ENCODE data around the gene DNAI2.

The DNAI2 gene

DNA sequence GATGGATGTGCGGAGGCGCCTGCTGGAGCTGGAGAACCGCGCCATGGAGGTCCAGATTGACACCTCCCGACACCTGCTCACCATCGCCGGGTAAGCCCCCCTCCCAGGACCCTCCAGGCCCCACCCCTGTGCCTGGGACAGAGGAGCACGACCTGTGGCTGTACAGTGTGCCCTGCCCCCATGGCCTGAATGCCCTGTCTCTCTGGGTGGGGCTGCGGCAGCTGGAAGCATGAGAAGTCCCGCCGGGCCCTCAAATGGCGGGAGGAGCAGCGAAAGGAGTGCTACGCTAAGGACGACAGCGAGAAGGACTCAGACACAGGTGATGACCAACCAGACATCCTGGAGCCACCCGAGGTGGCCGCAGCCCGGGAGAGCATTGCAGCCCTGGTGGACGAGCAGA is 76.5 kb downstream of the DNAI2 start:
- no peaks in the 10 kb centered on the region for H4K20me1 ChIP-seq (ENCODE audit: insufficient read depth, low read length, poor library complexity, severe bottlenecking)
- H3K79me2 ChIP-seq (ENCODE audit: insufficient read depth, low read length): no peaks in the 10 kb centered on the region
- H3K9ac ChIP-seq (ENCODE audit: low read depth, low read length, poor library complexity, severe bottlenecking): no peak overlapping the region
- H3K36me3 ChIP-seq (ENCODE audit: insufficient read depth, low read length): no peaks in the 10 kb centered on the region
- no peak overlapping the region for H3K4me2 ChIP-seq (ENCODE audit: low read depth, low read length, poor library complexity, severe bottlenecking)
- no peaks in the 10 kb centered on the region for H3K4me1 ChIP-seq (ENCODE audit: insufficient read depth, low read length, poor library complexity, severe bottlenecking)
- H3F3A ChIP-seq (ENCODE audit: low read depth): no peaks in the 10 kb centered on the region
- H2AFZ ChIP-seq (ENCODE audit: low read length): no peak overlapping the region
- no peaks in the 10 kb centered on the region for H3K27me3 ChIP-seq (ENCODE audit: insufficient read depth, low read length, poor library complexity, severe bottlenecking)
- no peak for TF ChIP-seq EZH2phosphoT487 (IDR thresholded peaks at IDR 0.05; ENCODE audit: borderline replicate concordance)
- TF ChIP-seq, protein P1, sequence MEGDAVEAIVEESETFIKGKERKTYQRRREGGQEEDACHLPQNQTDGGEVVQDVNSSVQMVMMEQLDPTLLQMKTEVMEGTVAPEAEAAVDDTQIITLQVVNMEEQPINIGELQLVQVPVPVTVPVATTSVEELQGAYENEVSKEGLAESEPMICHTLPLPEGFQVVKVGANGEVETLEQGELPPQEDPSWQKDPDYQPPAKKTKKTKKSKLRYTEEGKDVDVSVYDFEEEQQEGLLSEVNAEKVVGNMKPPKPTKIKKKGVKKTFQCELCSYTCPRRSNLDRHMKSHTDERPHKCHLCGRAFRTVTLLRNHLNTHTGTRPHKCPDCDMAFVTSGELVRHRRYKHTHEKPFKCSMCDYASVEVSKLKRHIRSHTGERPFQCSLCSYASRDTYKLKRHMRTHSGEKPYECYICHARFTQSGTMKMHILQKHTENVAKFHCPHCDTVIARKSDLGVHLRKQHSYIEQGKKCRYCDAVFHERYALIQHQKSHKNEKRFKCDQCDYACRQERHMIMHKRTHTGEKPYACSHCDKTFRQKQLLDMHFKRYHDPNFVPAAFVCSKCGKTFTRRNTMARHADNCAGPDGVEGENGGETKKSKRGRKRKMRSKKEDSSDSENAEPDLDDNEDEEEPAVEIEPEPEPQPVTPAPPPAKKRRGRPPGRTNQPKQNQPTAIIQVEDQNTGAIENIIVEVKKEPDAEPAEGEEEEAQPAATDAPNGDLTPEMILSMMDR (conservative IDR thresholded peaks at IDR 0.05; ENCODE audit: low read length): no peak
- no peak overlapping the region for H3K4me3 ChIP-seq (ENCODE audit: low read length, poor library complexity, severe bottlenecking)
- no peaks in the 10 kb centered on the region for H3K9me2 ChIP-seq (replicated peaks; ENCODE audit: low read depth, low read length)
- H3K9me3 ChIP-seq (ENCODE audit: insufficient read depth, low read depth, low read length): no peaks in the 10 kb centered on the region

DNA sequence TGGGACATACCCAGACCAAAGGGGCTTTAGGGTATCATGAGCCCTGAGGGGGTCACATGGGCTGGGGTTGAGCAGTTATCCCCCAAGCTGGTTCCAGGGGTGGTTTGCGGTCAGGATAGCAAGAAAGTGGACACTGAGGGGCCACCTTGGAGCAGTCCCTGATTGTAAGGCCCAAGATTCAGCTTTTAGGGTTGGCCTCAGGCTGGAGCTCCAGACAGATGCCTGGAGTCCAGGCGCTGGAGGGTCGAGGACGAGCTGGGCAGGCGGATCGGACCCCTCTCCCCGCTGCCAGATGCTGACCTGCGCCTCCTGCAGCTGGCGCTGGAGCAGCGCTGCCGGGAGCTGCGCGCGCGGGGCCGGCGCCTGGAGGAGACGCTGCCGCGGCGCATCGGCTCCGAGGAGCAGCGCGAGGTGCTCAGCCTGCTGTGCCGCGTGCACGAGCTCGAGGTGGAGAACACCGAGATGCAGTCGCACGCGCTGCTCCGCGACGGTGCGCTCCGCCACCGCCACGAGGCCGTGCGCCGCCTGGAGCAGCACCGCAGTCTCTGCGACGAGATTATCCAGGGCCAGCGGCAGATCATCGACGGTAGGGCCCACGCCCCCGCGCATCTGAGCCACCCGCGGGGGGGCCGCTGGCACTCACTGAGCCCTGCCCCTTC is 77.6 kb downstream of the DNAI2 start:
- Histone ChIP-seq H3K4me1 (ENCODE audit: insufficient read depth, low read length, poor library complexity, severe bottlenecking) (no peaks in the 10 kb centered on the region), H3K9ac (ENCODE audit: low read depth, low read length, poor library complexity, severe bottlenecking) (no peak overlapping the region), H3K9me3 (ENCODE audit: insufficient read depth, low read depth, low read length) (no peaks in the 10 kb centered on the region), H3K4me3 (ENCODE audit: low read length, poor library complexity, severe bottlenecking) (no peak overlapping the region), H3K36me3 (ENCODE audit: insufficient read depth, low read length) (no peaks in the 10 kb centered on the region), H3K27me3 (ENCODE audit: insufficient read depth, low read length, poor library complexity, severe bottlenecking) (no peaks in the 10 kb centered on the region), H3K9me2 (replicated peaks; ENCODE audit: low read depth, low read length) (no peaks in the 10 kb centered on the region), H2AFZ (ENCODE audit: low read length) (no peak overlapping the region), H3F3A (ENCODE audit: low read depth) (no peaks in the 10 kb centered on the region), H4K20me1 (ENCODE audit: insufficient read depth, low read length, poor library complexity, severe bottlenecking) (no peaks in the 10 kb centered on the region), H3K79me2 (ENCODE audit: insufficient read depth, low read length) (no peaks in the 10 kb centered on the region), H3K4me2 (ENCODE audit: low read depth, low read length, poor library complexity, severe bottlenecking) (no peak overlapping the region)
- no peak for TF ChIP-seq EZH2phosphoT487 (IDR thresholded peaks at IDR 0.05; ENCODE audit: borderline replicate concordance)
- TF ChIP-seq, protein P1 (conservative IDR thresholded peaks at IDR 0.05; ENCODE audit: low read length): no peak

DNA sequence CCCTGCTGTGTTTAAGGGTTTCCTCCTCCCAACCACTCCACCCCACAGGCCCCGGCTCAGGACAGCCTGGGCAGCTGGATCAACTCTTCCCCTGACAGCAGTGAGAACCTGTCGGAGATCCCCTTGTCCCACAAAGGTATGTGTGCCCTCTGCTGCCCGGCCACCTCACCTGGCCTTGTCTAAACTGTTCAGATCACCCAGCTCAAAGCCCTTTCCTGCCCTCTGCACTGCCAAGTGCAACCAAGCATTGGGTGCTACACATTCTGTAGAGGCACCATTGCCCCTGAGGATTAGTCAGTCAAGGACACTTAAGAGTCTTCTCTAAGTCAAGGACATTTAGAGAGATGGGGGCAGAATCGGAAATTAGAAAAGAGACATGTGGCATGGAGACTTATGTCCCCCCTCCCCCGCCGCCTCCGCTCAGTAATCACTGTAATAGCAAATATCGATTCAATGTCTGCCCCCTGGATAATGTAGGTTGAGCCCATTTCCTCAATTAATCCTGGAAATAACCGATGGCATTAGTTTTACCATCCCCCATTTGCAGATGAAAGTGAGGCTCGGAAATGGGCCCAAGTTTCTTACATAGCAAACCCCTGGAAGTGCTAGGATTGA is 79.5 kb downstream of the DNAI2 start:
- Histone ChIP-seq H3K9ac (ENCODE audit: low read depth, low read length, poor library complexity, severe bottlenecking) (no peak overlapping the region), H3K4me3 (ENCODE audit: low read length, poor library complexity, severe bottlenecking) (no peak overlapping the region), H3F3A (ENCODE audit: low read depth) (no peaks in the 10 kb centered on the region), H3K9me2 (replicated peaks; ENCODE audit: low read depth, low read length) (no peaks in the 10 kb centered on the region), H3K4me1 (ENCODE audit: insufficient read depth, low read length, poor library complexity, severe bottlenecking) (no peaks in the 10 kb centered on the region), H3K9me3 (ENCODE audit: insufficient read depth, low read depth, low read length) (no peaks in the 10 kb centered on the region), H4K20me1 (ENCODE audit: insufficient read depth, low read length, poor library complexity, severe bottlenecking) (no peaks in the 10 kb centered on the region), H2AFZ (ENCODE audit: low read length) (peak overlapping the region; percentile 79; the same call in 1 of the 2 replicates), H3K4me2 (ENCODE audit: low read depth, low read length, poor library complexity, severe bottlenecking) (peak overlapping the region; percentile 44), H3K36me3 (ENCODE audit: insufficient read depth, low read length) (no peaks in the 10 kb centered on the region), H3K27me3 (ENCODE audit: insufficient read depth, low read length, poor library complexity, severe bottlenecking) (no peaks in the 10 kb centered on the region), H3K79me2 (ENCODE audit: insufficient read depth, low read length) (no peaks in the 10 kb centered on the region)
- no peak for TF ChIP-seq EZH2phosphoT487 (IDR thresholded peaks at IDR 0.05; ENCODE audit: borderline replicate concordance)
- TF ChIP-seq, protein P1 (conservative IDR thresholded peaks at IDR 0.05; ENCODE audit: low read length): no peak

All from Loucy (cell line).